ENCODE measurements around the gene ADK.

ADK gene

DNA sequence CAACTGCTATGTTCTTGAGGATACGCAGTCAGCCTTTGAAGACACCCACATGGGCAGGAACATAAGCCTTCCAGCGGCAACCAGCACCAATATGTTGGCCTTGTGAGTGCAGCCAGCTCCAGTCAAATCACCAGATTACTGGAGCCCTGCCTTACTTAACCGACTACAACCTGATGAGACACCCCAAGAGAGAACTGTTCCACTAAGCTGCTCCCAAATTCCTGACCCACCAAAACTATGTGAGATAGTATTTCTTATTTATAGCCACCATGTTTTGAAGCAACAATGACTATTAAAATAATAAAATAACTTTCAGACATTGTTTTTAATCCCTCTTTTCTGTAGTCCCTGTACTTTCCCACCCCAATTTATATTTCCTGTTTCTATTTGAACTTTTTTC, 179.6 kb downstream of the ADK start:
- Histone ChIP-seq H3K4me3 (ENCODE audit: low read length, poor library complexity, severe bottlenecking) (no peak overlapping the region), H3F3A (ENCODE audit: low read depth) (no peaks in the 10 kb centered on the region), H3K36me3 (ENCODE audit: insufficient read depth, low read length) (peaks cover 7% of the 10 kb centered on the region; the same call in 1 of the 2 replicates), H3K4me2 (ENCODE audit: low read depth, low read length, poor library complexity, severe bottlenecking) (no peak overlapping the region), H3K27me3 (ENCODE audit: insufficient read depth, low read length, poor library complexity, severe bottlenecking) (no peaks in the 10 kb centered on the region), H3K9me3 (ENCODE audit: insufficient read depth, low read depth, low read length) (0 out of 2 replicates have a peak, but pooled peaks cover 3% of the 10 kb centered on the region), H3K79me2 (ENCODE audit: insufficient read depth, low read length) (peaks cover 4% of the 10 kb centered on the region; the same call in 1 of the 2 replicates), H3K4me1 (ENCODE audit: insufficient read depth, low read length, poor library complexity, severe bottlenecking) (no peaks in the 10 kb centered on the region), H2AFZ (ENCODE audit: low read length) (no peak overlapping the region), H3K9me2 (replicated peaks; ENCODE audit: low read depth, low read length) (no peaks in the 10 kb centered on the region), H4K20me1 (ENCODE audit: insufficient read depth, low read length, poor library complexity, severe bottlenecking) (no peaks in the 10 kb centered on the region), H3K9ac (ENCODE audit: low read depth, low read length, poor library complexity, severe bottlenecking) (no peak overlapping the region)
- TF ChIP-seq EZH2phosphoT487 (IDR thresholded peaks at IDR 0.05; ENCODE audit: borderline replicate concordance) = no peak
- TF ChIP-seq, protein P1, sequence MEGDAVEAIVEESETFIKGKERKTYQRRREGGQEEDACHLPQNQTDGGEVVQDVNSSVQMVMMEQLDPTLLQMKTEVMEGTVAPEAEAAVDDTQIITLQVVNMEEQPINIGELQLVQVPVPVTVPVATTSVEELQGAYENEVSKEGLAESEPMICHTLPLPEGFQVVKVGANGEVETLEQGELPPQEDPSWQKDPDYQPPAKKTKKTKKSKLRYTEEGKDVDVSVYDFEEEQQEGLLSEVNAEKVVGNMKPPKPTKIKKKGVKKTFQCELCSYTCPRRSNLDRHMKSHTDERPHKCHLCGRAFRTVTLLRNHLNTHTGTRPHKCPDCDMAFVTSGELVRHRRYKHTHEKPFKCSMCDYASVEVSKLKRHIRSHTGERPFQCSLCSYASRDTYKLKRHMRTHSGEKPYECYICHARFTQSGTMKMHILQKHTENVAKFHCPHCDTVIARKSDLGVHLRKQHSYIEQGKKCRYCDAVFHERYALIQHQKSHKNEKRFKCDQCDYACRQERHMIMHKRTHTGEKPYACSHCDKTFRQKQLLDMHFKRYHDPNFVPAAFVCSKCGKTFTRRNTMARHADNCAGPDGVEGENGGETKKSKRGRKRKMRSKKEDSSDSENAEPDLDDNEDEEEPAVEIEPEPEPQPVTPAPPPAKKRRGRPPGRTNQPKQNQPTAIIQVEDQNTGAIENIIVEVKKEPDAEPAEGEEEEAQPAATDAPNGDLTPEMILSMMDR (conservative IDR thresholded peaks at IDR 0.05; ENCODE audit: low read length) = no peak

DNA sequence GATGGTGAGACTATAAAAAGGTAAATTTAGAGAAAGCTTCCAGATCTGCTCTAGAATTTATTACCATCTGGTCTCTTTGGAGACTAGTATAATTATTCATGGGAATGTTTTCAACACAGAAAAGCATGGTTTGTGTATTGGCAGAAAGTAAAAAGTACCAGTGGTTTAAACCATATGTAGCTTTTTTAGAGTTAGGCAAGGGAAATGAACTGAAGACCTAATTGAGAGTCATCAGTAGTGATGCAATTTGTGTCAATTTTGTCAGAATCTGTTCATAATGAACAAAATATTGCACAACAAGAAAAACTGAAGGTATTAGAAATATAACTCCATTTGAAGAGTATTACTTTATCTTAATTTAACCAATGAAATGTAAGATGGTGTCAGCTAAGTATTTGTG, 181.4 kb downstream of the ADK start:
- H3K4me3 ChIP-seq (ENCODE audit: low read length, poor library complexity, severe bottlenecking) = no peak overlapping the region
- H3K79me2 ChIP-seq (ENCODE audit: insufficient read depth, low read length) = no peaks in the 10 kb centered on the region
- TF ChIP-seq, protein P1 (conservative IDR thresholded peaks at IDR 0.05; ENCODE audit: low read length) = no peak
- no peak for TF ChIP-seq EZH2phosphoT487 (IDR thresholded peaks at IDR 0.05; ENCODE audit: borderline replicate concordance)
- no peak overlapping the region for H2AFZ ChIP-seq (ENCODE audit: low read length)
- H3K9me3 ChIP-seq (ENCODE audit: insufficient read depth, low read depth, low read length) = 0 out of 2 replicates have a peak, but pooled peaks cover 3% of the 10 kb centered on the region
- no peaks in the 10 kb centered on the region for H3F3A ChIP-seq (ENCODE audit: low read depth)
- H3K9me2 ChIP-seq (replicated peaks; ENCODE audit: low read depth, low read length) = no peaks in the 10 kb centered on the region
- H3K4me1 ChIP-seq (ENCODE audit: insufficient read depth, low read length, poor library complexity, severe bottlenecking) = no peaks in the 10 kb centered on the region
- H3K27me3 ChIP-seq (ENCODE audit: insufficient read depth, low read length, poor library complexity, severe bottlenecking) = no peaks in the 10 kb centered on the region
- no peak overlapping the region for H3K9ac ChIP-seq (ENCODE audit: low read depth, low read length, poor library complexity, severe bottlenecking)
- H3K36me3 ChIP-seq (ENCODE audit: insufficient read depth, low read length) = peaks cover 7% of the 10 kb centered on the region; the same call in 1 of the 2 replicates
- H3K4me2 ChIP-seq (ENCODE audit: low read depth, low read length, poor library complexity, severe bottlenecking) = no peak overlapping the region
- H4K20me1 ChIP-seq (ENCODE audit: insufficient read depth, low read length, poor library complexity, severe bottlenecking) = no peaks in the 10 kb centered on the region

DNA sequence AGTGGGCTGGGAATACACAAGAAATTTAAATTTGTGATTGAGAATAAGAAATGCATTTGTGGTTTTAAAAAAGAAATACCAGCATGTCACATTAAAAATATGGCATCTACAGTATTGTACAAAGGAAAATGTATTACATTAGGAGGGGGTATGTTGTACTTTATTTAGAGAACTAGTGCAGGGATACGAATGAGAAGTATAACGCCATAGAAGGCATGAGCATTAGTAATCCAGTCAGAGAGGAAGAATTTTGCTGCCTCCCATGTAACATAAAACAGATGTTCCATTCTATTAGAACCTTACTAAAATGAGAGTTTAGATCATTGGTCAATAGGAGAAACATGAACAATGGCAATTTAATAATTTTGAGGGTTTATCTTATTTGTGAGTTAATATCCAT, 182.2 kb downstream of the ADK start:
- TF ChIP-seq EZH2phosphoT487 (IDR thresholded peaks at IDR 0.05; ENCODE audit: borderline replicate concordance) = no peak
- TF ChIP-seq, protein P1 (conservative IDR thresholded peaks at IDR 0.05; ENCODE audit: low read length) = no peak
- H3K36me3 ChIP-seq (ENCODE audit: insufficient read depth, low read length) = peaks cover 7% of the 10 kb centered on the region; the same call in 1 of the 2 replicates
- H3K4me3 ChIP-seq (ENCODE audit: low read length, poor library complexity, severe bottlenecking) = no peak overlapping the region
- H3K4me1 ChIP-seq (ENCODE audit: insufficient read depth, low read length, poor library complexity, severe bottlenecking) = no peaks in the 10 kb centered on the region
- no peak overlapping the region for H3K9ac ChIP-seq (ENCODE audit: low read depth, low read length, poor library complexity, severe bottlenecking)
- no peak overlapping the region for H3K4me2 ChIP-seq (ENCODE audit: low read depth, low read length, poor library complexity, severe bottlenecking)
- H3K9me2 ChIP-seq (replicated peaks; ENCODE audit: low read depth, low read length) = no peaks in the 10 kb centered on the region
- no peaks in the 10 kb centered on the region for H4K20me1 ChIP-seq (ENCODE audit: insufficient read depth, low read length, poor library complexity, severe bottlenecking)
- H3K27me3 ChIP-seq (ENCODE audit: insufficient read depth, low read length, poor library complexity, severe bottlenecking) = no peaks in the 10 kb centered on the region
- no peak overlapping the region for H2AFZ ChIP-seq (ENCODE audit: low read length)
- no peaks in the 10 kb centered on the region for H3K79me2 ChIP-seq (ENCODE audit: insufficient read depth, low read length)
- H3K9me3 ChIP-seq (ENCODE audit: insufficient read depth, low read depth, low read length) = 0 out of 2 replicates have a peak, but pooled peaks cover 3% of the 10 kb centered on the region
- no peaks in the 10 kb centered on the region for H3F3A ChIP-seq (ENCODE audit: low read depth)

All from Loucy (cell line).